Measurements from ENCODE around the gene CTNNA2.

DNA sequence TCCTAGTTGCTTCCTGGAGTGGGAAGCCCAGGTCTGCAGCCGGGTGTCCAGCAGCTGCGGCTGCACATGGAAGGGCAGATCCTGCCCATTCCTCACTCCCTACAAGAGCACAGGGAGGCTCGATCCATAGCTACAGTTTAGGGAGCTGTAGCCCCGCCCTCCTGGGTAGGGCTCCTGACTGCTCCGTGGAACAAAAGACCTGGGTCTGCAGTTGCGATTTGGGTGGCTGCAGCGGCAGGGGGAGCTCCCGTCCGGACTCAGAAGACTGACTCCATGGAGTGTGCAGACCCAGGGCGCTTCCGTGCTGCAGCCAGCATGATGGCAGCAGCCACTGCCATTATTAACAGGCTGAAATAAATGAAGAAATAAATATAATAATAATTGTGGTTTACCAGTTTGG is 157.3 kb downstream of the CTNNA2 start:
- TF ChIP-seq POLR2AphosphoS5 (IDR thresholded peaks at IDR 0.05; ENCODE audit: low read depth, low read length), result no peak
- TF ChIP-seq POLR2A (IDR thresholded peaks at IDR 0.05; ENCODE audit: low read depth, low read length), result no peak
